Neural progenitor cell (in vitro differentiated cells): ENCODE results near the gene RANGAP1.

Experiments used
- EZH2phosphoT487 ChIP-seq: fragments of 200-600 bp; sonication (generic); IDR thresholded peaks from 2 replicates; pipeline ENCODE4 v1.6.1; 2017; ENCODE audit warnings: antibody characterized with exemption
- TF ChIP-seq, protein P1 (sequence below): fragments of 200-600 bp; sonication (generic); IDR thresholded peaks from 2 replicates; pipeline ENCODE4 v1.5.1; 2017; ENCODE audit warnings: antibody characterized with exemption, mild to moderate bottlenecking

DNA sequence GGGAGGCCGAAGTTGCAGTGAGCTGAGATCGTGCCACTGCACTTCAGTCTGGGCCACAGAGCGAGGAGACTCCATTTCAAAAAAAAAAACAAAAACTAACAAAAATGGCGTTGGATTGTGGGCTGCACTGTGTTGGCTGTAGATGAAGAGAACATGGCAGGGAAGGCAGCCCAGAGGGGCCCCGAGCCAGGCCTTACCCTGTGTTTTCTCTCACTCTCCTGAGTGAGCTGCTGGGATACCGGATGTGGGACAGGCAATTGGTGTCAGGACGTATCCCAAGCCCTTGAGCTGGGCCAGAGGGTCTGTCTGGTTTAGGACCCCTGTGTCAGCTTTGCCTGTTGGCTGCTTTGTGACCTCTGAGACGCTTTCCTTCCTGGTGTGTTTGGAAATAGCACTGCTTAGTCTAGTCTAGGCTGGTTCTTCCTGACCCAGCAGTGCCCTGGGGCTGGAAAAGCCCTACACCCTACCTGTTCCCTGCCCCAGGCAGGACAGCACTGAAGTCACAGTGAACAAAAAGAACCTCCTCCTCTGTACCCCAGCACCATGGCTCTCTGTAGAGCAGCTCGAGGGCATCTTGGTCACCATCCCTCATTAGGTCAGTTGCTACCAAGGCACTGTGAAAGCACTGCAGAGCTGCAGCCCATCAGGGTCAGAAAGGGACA, 63.0 kb downstream of the RANGAP1 start:
- TF ChIP-seq, protein P1, sequence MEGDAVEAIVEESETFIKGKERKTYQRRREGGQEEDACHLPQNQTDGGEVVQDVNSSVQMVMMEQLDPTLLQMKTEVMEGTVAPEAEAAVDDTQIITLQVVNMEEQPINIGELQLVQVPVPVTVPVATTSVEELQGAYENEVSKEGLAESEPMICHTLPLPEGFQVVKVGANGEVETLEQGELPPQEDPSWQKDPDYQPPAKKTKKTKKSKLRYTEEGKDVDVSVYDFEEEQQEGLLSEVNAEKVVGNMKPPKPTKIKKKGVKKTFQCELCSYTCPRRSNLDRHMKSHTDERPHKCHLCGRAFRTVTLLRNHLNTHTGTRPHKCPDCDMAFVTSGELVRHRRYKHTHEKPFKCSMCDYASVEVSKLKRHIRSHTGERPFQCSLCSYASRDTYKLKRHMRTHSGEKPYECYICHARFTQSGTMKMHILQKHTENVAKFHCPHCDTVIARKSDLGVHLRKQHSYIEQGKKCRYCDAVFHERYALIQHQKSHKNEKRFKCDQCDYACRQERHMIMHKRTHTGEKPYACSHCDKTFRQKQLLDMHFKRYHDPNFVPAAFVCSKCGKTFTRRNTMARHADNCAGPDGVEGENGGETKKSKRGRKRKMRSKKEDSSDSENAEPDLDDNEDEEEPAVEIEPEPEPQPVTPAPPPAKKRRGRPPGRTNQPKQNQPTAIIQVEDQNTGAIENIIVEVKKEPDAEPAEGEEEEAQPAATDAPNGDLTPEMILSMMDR: no peak
- TF ChIP-seq EZH2phosphoT487: no peak
